ENCODE results near the gene NPM1. TPM values are rescaled to one million over a fixed set of nuclear protein-coding genes. Genes with fewer than 3 reads are reported as not detected.

The NPM1 gene
- total RNA-seq, 1 experiment from 2014 or later, result 1,998 TPM

DNA sequence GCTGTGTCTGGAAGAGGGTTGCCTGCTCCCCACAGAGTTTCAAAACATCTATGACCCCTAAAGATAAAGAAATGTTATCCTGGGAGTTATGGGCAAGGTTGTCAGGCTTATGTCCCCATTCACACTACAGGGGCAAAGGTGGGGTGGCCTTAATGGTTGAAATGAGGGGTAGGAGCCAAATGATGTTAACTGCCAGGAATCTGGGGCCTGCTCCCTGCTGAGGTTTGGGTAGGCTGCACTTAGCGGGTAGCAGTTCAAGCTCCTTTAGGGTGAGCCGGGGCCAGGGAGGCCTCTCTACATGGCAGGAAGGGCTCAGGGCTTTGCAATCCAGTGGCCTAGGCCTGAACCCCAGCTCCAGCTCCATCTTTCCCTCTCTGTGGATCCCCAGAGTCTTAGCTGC, 34.8 kb downstream of the NPM1 start:
- no peak for DNase-seq (ENCODE audit: low spot score)
- peaks cover 7% of the 10 kb centered on the region for H3K27me3 ChIP-seq (replicated peaks; ENCODE audit: insufficient read depth, low read depth, low read length, poor library complexity)
- no peaks in the 10 kb centered on the region for H3K36me3 ChIP-seq (ENCODE audit: insufficient read depth, low read length, poor library complexity, severe bottlenecking)
- no peak overlapping the region for H3K4me3 ChIP-seq (ENCODE audit: low read depth, low read length, poor library complexity, severe bottlenecking)
- no peaks in the 10 kb centered on the region for H3K9me3 ChIP-seq (ENCODE audit: low read depth, low read length, poor library complexity, severe bottlenecking)
- TF ChIP-seq EZH2 (IDR thresholded peaks at IDR 0.05; ENCODE audit: borderline replicate concordance, low read depth, low read length, poor library complexity, severe bottlenecking), result no peak
- TF ChIP-seq, protein P1, sequence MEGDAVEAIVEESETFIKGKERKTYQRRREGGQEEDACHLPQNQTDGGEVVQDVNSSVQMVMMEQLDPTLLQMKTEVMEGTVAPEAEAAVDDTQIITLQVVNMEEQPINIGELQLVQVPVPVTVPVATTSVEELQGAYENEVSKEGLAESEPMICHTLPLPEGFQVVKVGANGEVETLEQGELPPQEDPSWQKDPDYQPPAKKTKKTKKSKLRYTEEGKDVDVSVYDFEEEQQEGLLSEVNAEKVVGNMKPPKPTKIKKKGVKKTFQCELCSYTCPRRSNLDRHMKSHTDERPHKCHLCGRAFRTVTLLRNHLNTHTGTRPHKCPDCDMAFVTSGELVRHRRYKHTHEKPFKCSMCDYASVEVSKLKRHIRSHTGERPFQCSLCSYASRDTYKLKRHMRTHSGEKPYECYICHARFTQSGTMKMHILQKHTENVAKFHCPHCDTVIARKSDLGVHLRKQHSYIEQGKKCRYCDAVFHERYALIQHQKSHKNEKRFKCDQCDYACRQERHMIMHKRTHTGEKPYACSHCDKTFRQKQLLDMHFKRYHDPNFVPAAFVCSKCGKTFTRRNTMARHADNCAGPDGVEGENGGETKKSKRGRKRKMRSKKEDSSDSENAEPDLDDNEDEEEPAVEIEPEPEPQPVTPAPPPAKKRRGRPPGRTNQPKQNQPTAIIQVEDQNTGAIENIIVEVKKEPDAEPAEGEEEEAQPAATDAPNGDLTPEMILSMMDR (conservative IDR thresholded peaks at IDR 0.05; ENCODE audit: low read depth, low read length), result no peak
- intact Hi-C loops (cut with micrococcal nuclease; ENCODE audit: unreplicated experiment), result loop anchor here (10.0 kb wide), 1 partner anchor 202 kb away; no protein-coding TSS in a partner anchor
- H3K4me1 ChIP-seq (ENCODE audit: insufficient read depth, low read length, poor library complexity, severe bottlenecking), result peaks cover 8% of the 10 kb centered on the region
- ChIA-PET CTCF (no interaction called here), POLR2A (ENCODE audit: low non-redundant PET) (no interaction called here)
- no TSS peak for BruUV-seq (replicated peaks)
- H3K27ac ChIP-seq (ENCODE audit: low read depth, low read length, poor library complexity, severe bottlenecking), result no peak overlapping the region

DNA sequence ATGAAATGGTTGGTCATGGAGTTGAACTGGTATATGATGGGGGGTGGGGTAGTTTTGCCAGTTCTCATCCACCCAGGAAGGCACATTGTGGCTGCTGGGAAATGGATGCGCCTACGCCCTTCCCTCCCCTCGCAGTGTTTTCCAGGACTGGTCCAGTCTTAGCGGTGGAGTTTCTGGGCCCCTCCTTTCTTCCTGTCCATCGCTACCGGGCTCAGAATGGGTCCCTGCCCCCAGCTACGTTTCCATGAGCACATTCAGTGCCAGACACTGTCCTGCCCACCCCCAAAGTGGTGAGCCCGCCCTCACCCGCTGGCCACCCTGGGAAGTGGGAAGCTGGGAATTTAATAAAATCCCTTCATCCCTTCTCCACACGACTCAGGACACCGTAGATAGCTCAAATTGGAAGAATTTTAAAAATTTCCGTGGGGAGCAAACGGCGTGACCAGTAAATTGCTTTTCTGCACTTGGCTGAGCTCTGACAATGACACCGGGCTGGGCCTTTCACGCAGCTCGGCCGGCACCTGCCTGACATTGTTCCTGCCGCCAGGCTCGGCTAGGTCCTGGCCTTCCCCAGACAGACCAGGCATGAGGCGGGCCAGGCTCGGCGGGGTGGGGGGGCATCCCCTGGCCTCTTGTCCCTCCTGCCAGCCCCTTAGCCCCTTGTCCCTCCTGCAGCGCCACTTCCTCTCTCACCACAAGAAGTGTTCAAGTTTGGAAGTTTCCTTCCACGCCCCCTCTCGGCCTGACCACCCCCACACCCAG, 35.4 kb downstream of the NPM1 start:
- Histone ChIP-seq H3K4me3 (ENCODE audit: low read depth, low read length, poor library complexity, severe bottlenecking) (no peak overlapping the region), H3K27me3 (replicated peaks; ENCODE audit: insufficient read depth, low read depth, low read length, poor library complexity) (peaks cover 7% of the 10 kb centered on the region), H3K4me1 (ENCODE audit: insufficient read depth, low read length, poor library complexity, severe bottlenecking) (peaks cover 8% of the 10 kb centered on the region), H3K27ac (ENCODE audit: low read depth, low read length, poor library complexity, severe bottlenecking) (no peak overlapping the region), H3K9me3 (ENCODE audit: low read depth, low read length, poor library complexity, severe bottlenecking) (no peaks in the 10 kb centered on the region), H3K36me3 (ENCODE audit: insufficient read depth, low read length, poor library complexity, severe bottlenecking) (no peaks in the 10 kb centered on the region)
- ChIA-PET POLR2A (ENCODE audit: low non-redundant PET) (no interaction called here), CTCF (no interaction called here)
- no peak for DNase-seq (ENCODE audit: low spot score)
- intact Hi-C loops (cut with micrococcal nuclease; ENCODE audit: unreplicated experiment), result loop anchor here (10.0 kb wide), 1 partner anchor 202 kb away; no protein-coding TSS in a partner anchor
- no TSS peak for BruUV-seq (replicated peaks)
- TF ChIP-seq EZH2 (IDR thresholded peaks at IDR 0.05; ENCODE audit: borderline replicate concordance, low read depth, low read length, poor library complexity, severe bottlenecking), result no peak
- TF ChIP-seq, protein P1 (conservative IDR thresholded peaks at IDR 0.05; ENCODE audit: low read depth, low read length), result no peak

DNA sequence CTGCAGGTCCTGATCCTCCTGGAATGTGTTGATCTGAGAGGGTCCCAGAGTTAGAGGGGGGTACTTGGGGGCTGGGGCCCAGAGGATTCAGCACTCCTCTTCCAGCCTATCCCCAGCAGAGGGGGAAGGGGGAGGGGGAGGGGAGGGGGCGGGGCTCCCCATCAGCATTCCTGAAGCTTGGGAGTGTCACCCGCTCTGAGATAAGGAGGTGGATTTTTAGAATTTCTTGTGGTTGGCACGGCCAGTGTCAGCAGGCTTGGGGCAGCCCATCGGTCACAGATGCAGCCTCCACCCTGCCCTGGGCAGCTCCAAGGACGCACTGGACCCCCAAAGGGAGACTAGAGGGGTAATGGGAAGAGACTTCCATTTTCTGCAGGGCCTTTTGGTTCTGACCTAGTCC, 37.1 kb downstream of the NPM1 start:
- peaks cover 7% of the 10 kb centered on the region for H3K27me3 ChIP-seq (replicated peaks; ENCODE audit: insufficient read depth, low read depth, low read length, poor library complexity)
- no peak overlapping the region for H3K4me3 ChIP-seq (ENCODE audit: low read depth, low read length, poor library complexity, severe bottlenecking)
- no peak for DNase-seq (ENCODE audit: low spot score)
- CTCF ChIA-PET, result no interaction called here
- no peak overlapping the region for H3K27ac ChIP-seq (ENCODE audit: low read depth, low read length, poor library complexity, severe bottlenecking)
- POLR2A ChIA-PET (ENCODE audit: low non-redundant PET), result no interaction called here
- intact Hi-C loops (cut with micrococcal nuclease; ENCODE audit: unreplicated experiment), result loop anchor here (10.0 kb wide), 1 partner anchor 200 kb away; no protein-coding TSS in a partner anchor
- TF ChIP-seq, protein P1 (conservative IDR thresholded peaks at IDR 0.05; ENCODE audit: low read depth, low read length), result no peak
- TF ChIP-seq EZH2 (IDR thresholded peaks at IDR 0.05; ENCODE audit: borderline replicate concordance, low read depth, low read length, poor library complexity, severe bottlenecking), result no peak
- no peaks in the 10 kb centered on the region for H3K36me3 ChIP-seq (ENCODE audit: insufficient read depth, low read length, poor library complexity, severe bottlenecking)
- no TSS peak for BruUV-seq (replicated peaks)
- peaks cover 8% of the 10 kb centered on the region for H3K4me1 ChIP-seq (ENCODE audit: insufficient read depth, low read length, poor library complexity, severe bottlenecking)
- no peaks in the 10 kb centered on the region for H3K9me3 ChIP-seq (ENCODE audit: low read depth, low read length, poor library complexity, severe bottlenecking)
